GM12801 (cell line): Measurements from ENCODE around the gene PLCB2.

Experiments used
- CTCF ChIP-seq: IDR thresholded peaks from one replicate; pipeline ENCODE4 v1.5.1; 2011; ENCODE audit warnings: control low read depth; ENCODE audit not compliant: insufficient read length; ENCODE audit errors: extremely low read depth

Gene PLCB2

GRCh38 chr15:40333922-40334492, 26.3 kb upstream of the PLCB2 start:
- TF ChIP-seq CTCF = no peak

GRCh38 chr15:40332113-40332781, 24.5 kb upstream of the PLCB2 start:
- no peak for TF ChIP-seq CTCF

GRCh38 chr15:40331637-40332036, 23.9 kb upstream of the PLCB2 start:
- TF ChIP-seq CTCF = no peak

- TF ChIP-seq CTCF = no peak
Observed at GRCh38 chr15:40331026-40331425, 23.3 kb upstream of the PLCB2 start.

GRCh38 chr15:40330368-40330836, 22.7 kb upstream of the PLCB2 start:
- TF ChIP-seq CTCF = no peak

- TF ChIP-seq CTCF = no peak
Observed at GRCh38 chr15:40329804-40330203, 22.1 kb upstream of the PLCB2 start.

- no peak for TF ChIP-seq CTCF
Observed at GRCh38 chr15:40328751-40329150, 21.0 kb upstream of the PLCB2 start.
